ENCODE measurements around the gene THSD7A. TPM values are rescaled to one million over a fixed set of nuclear protein-coding genes. Genes with fewer than 3 reads are reported as not detected.
A peak's percentile ranks its signal among the peaks of the same experiment; 100 is the strongest.

The THSD7A gene
- total RNA-seq, 1 donor from 2014 or later: 0.26 TPM

- Histone ChIP-seq H3K36me3 (ENCODE audit: control insufficient read depth, insufficient read depth, low read length) (no peaks in the 10 kb centered on the region), H3K4me3 (ENCODE audit: low read depth, low read length) (no peak overlapping the region), H3K27me3 (ENCODE audit: control insufficient read depth, insufficient read depth, low read length) (no peaks in the 10 kb centered on the region)
- FAIRE-seq (peak; percentile 75), DNase-seq (ENCODE audit: low read depth) (no peak)
- no peak for TF ChIP-seq CTCF (IDR thresholded peaks at IDR 0.05; ENCODE audit: insufficient read depth, low read length, severe bottlenecking)
Measured at GRCh38 chr7:11573128-11573750, 258.8 kb downstream of the THSD7A start.

- TF ChIP-seq CTCF (IDR thresholded peaks at IDR 0.05; ENCODE audit: insufficient read depth, low read length, severe bottlenecking): no peak
- FAIRE-seq (no peak), DNase-seq (ENCODE audit: low read depth) (no peak)
- Histone ChIP-seq H3K27me3 (ENCODE audit: control insufficient read depth, insufficient read depth, low read length) (no peaks in the 10 kb centered on the region), H3K36me3 (ENCODE audit: control insufficient read depth, insufficient read depth, low read length) (no peaks in the 10 kb centered on the region), H3K4me3 (ENCODE audit: low read depth, low read length) (no peak overlapping the region)
Measured at GRCh38 chr7:11570922-11571550, 261.0 kb downstream of the THSD7A start.

GRCh38 chr7:11570205-11570604 is 261.8 kb downstream of the THSD7A start:
- TF ChIP-seq CTCF (IDR thresholded peaks at IDR 0.05; ENCODE audit: insufficient read depth, low read length, severe bottlenecking): no peak
- Histone ChIP-seq H3K4me3 (ENCODE audit: low read depth, low read length) (no peak overlapping the region), H3K27me3 (ENCODE audit: control insufficient read depth, insufficient read depth, low read length) (no peaks in the 10 kb centered on the region), H3K36me3 (ENCODE audit: control insufficient read depth, insufficient read depth, low read length) (no peaks in the 10 kb centered on the region)
- DNase-seq (ENCODE audit: low read depth) (no peak), FAIRE-seq (no peak)

GRCh38 chr7:11567571-11567970 is 264.4 kb downstream of the THSD7A start:
- no peak for TF ChIP-seq CTCF (IDR thresholded peaks at IDR 0.05; ENCODE audit: insufficient read depth, low read length, severe bottlenecking)
- no peaks in the 10 kb centered on the region for H3K27me3 ChIP-seq (ENCODE audit: control insufficient read depth, insufficient read depth, low read length)
- no peak overlapping the region for H3K4me3 ChIP-seq (ENCODE audit: low read depth, low read length)
- FAIRE-seq (no peak), DNase-seq (ENCODE audit: low read depth) (no peak)
- no peaks in the 10 kb centered on the region for H3K36me3 ChIP-seq (ENCODE audit: control insufficient read depth, insufficient read depth, low read length)

GRCh38 chr7:11557627-11558026 is 274.4 kb downstream of the THSD7A start:
- no peak overlapping the region for H3K4me3 ChIP-seq (ENCODE audit: low read depth, low read length)
- no peaks in the 10 kb centered on the region for H3K27me3 ChIP-seq (ENCODE audit: control insufficient read depth, insufficient read depth, low read length)
- DNase-seq (ENCODE audit: low read depth) (peak; percentile 84), FAIRE-seq (peak; percentile 97)
- peak; percentile 72 for TF ChIP-seq CTCF (IDR thresholded peaks at IDR 0.05; ENCODE audit: insufficient read depth, low read length, severe bottlenecking)
- no peaks in the 10 kb centered on the region for H3K36me3 ChIP-seq (ENCODE audit: control insufficient read depth, insufficient read depth, low read length)

Measured in bronchial epithelial cell (primary cell).